Amygdala (tissue), 56 donors: ENCODE measurements around the gene FAT1.
"Not testable (repeated sequence)": the region's sequence is repeated elsewhere in the genome, so short reads cannot be mapped to it uniquely, and the experiment has no call there.

Experiments used
- DNase-seq, 56 donors: peaks; one replicate each; lab custom pipeline; 2025; lab: John Stamatoyannopoulos, UW

Gene FAT1

DNA sequence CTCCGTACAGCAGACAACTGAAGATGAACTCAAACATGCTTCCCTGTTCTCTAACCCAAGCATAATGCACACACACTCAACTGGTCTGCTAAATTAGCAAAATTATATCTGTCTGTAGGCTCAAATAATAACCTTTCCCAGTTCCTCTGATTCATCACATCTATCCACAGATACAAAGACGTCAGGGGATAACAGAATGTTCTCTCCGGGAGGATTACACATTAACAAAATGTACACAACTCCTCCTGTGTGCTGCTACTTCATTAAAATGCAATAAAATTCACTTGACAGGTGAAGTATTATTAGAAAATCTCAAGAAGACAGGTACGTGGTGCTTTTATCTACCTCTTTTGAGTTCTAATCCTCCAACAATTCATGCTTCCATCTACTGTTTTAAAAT is 57.4 kb downstream of the FAT1 start:
- no peak for DNase-seq

DNA sequence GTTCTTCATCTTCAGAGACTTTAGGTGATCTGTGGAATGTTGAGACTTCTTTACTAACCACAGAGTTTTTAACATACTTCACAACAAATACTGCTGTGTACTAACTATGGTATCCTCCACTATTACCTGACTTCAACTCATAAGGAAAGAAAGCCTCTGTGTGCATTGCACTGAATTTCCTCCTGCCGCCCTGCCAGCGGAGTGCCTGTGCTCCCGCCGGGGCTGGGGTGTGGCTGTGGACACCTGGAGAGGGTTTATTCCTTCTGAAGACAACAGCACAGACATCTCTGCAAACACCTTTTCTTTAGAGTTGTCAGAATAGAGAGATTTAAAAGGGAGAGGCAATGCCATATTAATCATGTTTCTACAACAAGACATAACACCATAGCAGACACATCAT is 63.3 kb downstream of the FAT1 start:
- DNase-seq: no peak

DNA sequence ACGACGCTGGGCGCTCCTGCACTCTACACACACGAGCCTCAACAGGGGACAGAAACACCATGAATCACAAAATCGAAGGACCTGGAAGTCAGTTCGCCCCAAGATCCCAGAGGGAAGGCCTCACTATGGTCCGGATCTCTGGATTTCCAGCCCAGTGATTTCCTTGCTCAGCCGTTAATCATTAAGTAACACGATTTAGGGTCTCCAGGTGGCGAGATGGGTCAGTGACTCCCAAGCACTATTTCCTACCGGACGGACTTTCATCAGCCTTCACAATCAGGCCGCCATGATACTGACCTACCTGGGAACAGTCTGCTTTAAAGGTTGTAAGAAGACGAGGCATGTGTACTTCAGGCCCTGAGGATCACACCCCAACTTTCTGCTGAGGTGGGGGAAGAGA is 63.7 kb downstream of the FAT1 start:
- DNase-seq: no peak

DNA sequence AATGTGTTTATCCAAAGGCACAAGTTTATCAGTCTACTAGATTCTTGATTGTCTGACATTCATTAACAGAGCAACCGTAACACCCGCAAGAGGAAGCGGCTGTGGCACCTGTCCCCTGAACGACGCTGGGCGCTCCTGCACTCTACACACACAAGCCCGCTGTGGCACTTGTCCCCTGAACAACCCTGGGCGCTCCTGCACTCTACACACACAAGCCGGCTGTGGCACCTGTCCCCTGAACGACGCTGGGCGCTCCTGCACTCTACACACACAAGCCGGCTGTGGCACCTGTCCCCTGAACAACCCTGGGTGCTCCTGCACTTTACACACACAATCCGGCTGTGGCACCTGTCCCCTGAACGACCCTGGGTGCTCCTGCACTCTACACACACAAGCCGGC is 64.2 kb downstream of the FAT1 start:
- DNase-seq: not testable (repeated sequence)

DNA sequence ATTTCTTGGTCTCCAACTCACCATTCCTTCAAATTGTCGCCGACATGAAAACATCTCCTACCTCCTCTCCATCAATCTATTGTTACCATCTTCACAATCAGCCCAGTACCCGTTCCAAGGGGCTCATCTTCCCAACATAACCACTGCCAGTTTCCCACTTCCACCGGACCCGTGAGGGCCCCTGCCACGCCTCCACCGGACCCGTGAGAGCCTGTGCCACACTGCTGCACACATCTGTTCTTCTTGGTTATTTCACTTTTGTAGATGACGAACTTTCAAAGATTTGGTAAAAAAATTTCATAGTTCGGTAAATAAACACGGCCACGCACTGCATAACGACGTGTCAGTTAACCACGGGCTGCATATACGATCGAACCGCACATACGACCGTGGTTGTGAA is 65.0 kb downstream of the FAT1 start:
- DNase-seq: no peak

GRCh38 chr4:186657764-186658163 is 65.9 kb downstream of the FAT1 start:
- peak in 10 of 56 donors; percentile 2 to 23 (median 10) for DNase-seq

GRCh38 chr4:186653969-186654368 is 69.7 kb downstream of the FAT1 start:
- DNase-seq: no peak

DNA sequence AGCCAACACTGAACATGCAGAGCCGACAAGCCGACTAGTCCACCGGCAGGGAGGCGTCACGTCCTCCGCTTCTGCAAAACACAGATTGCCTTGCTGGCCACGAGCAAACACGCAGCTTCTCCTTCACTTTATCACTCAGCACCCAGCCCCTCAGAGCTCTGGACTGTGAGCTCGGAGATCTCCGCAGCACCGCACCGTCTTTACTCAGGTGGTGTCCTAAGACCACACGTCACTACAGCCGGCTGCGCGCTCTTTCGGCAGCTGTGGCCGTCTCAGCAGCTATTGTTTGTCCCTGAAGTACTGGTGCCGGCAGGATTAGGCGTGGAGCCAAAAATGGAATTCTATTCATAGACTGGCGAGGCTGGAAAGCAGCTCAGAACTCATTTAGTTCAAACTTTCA is 72.0 kb downstream of the FAT1 start:
- DNase-seq: peak in 53 of 56 donors; percentile 5 to 86 (median 52)

DNA sequence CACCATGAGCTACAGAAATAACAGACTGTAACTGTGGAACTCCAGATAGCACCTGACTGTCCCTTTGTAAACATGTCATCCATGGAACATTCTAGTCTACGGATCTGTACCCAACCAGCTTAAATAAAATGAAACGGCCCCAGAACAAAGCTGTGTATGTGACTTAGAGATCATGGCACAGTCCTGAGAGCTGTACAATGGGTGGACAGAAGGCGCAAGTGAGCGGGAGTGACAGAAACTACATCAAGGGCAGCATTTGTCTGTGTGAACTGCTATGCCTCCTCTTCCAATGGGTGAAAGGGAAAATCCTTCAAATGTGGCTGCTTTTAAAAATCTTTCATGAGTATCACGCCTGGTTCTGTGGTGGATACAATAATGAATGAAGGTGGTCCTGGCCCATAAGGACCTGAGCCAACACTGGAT is 72.5 kb downstream of the FAT1 start:
- peak in 9 of 56 donors; percentile 28 to 67 (median 46) for DNase-seq

DNA sequence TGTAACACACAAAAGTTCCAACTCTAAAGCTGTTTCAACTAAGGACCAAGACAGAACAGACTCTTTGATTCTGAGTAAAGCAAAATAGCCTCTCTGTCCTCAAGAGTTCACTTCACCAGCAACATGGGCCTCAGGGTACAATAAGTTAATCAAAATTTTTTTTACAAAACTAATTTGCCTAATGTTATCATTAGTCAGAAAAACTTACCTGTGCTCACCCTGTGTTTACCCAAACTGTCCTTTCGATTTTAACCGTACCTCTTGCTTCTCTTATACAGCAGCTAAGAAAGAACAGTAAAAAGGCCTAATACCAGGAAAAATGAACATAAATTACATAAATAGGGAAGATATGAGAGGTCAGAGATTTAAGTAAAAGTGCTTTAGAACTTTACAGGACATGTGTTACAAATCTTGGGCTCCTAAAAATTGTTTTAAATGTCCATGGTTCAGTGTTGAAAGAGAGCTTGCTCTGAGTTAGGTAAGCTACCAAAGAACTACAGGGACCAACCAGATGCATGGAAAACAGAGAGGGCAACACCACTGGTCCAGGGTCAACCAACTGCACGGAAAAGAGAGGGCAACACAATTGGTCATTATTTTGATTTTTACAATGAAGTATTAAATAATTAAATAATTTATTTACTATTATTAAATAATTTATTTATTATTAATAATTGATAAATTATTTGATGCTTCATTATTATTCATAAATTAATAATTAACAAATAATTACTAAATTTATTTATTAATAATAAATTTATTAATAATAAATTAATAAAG is 73.1 kb downstream of the FAT1 start:
- DNase-seq: no peak

DNA sequence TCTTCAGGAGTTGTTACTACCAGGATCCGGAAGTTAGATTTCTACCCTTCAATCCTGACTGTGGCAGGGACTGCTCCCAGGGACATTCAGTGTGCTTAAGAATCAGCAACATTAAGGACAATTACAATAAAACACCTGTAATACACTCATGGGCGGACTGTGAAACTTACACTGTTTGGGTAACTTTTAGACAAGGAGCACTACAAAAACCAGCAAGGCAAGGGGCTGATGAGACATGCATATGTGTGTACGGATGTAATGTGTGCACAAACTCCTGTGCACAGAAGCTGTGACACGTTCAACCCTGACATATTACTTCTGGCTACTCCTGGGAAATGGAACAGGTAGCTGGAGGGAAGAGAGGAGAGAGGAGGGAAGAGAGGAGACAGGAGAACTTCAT is 75.8 kb downstream of the FAT1 start:
- DNase-seq: no peak

GRCh38 chr4:186644737-186645261 is 78.9 kb downstream of the FAT1 start:
- DNase-seq: peak in 1 of 56 donors; percentile 13

DNA sequence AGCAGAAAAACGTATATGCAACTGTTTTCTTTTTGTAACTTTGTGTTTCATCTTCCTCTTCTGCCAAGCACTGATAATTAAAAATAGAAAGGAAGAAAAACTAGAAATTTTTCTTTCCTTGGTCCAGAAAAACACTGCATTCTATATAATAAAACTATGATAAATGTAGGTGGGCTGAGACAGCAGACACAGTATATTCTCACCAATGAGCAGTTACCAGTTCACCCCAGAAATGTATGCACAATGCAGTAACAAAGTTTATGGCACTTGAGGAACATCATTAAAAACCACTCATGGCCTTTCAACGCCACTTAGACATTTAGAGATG is 79.4 kb downstream of the FAT1 start:
- DNase-seq: no peak

DNA sequence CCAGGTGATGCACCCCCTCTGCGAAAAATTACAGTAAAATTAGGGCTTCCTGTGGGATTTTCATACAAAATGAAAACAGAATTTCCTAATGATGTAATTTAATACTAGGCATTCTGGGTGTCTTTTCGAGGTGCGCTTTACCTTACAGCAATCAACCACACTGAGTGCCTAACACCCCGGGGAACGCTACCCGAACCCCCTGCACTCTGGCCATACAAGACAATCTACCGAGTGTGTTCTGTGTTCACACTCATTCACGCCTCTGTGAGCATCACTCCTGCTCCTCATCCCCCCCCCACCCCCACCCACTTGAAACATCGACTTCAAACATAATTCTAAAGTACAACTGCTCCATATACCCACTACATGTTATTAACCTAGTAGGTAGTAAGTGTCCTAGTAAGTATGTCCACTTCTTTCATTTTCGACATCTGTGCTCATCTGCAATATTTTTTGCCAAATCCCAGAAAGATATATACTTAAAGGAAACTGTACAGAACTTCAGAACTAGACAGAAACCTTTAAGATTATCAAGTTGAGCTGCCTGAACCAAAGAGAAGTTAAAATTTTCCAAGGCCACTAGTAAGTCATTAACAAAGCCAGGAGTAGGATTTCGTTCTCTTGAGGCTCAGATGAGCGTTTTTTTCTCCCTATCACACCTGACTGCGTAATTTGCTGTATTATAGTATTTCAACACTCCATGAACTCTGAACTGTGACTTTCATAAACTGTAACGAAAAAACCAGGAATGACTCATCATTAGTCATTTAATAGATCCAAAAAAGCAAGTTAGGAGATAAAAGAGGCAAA is 80.0 kb downstream of the FAT1 start:
- DNase-seq: no peak

DNA sequence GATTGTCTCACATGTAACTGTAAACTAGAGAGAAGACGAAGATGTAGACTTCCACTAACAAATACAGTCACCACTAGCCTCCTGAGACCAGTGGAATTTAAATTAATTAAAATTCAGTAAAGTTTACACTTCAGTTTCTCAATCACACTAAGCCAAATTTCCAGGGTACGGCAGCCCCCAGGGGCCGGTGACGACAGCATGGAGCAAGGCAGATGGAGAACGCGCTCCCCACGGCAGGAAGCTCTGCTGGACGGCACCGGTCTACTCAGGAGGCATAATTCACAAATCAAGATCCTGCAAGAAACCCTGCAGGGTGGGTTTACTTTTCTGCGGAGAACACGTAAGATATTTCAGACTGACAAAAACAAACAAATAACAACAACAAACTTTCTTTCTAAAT is 80.7 kb downstream of the FAT1 start:
- DNase-seq: no peak

DNA sequence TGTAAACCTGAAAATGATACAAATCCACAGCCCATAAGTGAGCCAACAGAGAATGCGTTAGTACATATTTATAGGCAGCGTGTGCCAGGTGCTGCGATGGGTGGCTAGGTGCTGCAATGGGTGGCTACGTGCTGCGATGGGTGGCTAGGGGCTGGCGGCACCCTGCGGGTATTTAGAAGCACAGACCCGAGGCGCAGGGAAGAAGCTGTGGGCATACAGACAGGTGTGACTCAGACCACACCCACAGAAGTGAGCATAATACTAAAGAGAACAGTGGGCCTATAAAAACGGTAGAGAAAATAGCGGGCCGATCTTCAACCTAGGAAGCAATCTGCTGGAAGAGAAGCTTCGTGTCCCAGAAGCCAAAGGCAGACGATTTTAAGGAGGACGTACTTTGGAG is 81.1 kb downstream of the FAT1 start:
- DNase-seq: no peak

DNA sequence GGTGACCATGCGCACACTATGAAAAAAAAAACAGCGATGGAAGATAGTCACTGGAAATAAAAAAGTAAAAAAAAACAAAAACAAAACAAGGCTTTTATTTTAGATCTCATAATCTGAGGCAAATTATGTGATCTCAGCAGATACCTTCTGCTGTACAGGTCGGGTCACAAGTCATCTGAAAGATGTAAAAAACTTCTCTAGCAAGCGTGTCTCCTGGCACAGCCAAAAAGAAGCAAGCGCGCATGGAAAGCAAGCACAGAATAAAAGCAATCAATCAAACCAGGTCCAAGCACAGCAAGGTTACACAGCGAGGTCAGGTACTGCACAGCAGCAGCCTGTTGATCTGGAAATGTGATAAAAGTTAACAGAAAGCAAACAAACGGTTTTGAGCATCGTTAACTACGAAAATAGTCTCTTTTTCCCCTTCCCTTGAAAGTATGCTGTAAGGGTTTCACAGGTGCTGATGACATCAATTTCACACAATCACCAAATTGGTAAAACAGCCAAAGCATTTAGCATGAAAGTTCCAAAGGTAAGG is 89.0 kb downstream of the FAT1 start:
- no peak for DNase-seq

- no peak for DNase-seq
These were observed 89.8 kb downstream of the FAT1 start for GRCh38 chr4:186633844-186634243.

GRCh38 chr4:186630128-186630527 is 93.5 kb downstream of the FAT1 start:
- DNase-seq: no peak

- no peak for DNase-seq
These were observed 95.5 kb downstream of the FAT1 start for GRCh38 chr4:186628058-186628711.
